GM19467 (cell line): Measurements from ENCODE around the gene DAPK2.
A peak's percentile ranks its signal among the peaks of the same experiment; 100 is the strongest.
"Not testable (repeated sequence)": the region's sequence is repeated elsewhere in the genome, so short reads cannot be mapped to it uniquely, and the experiment has no call there.

Experiments
- ATAC-seq: cut with Tn5 transposase; IDR thresholded peaks from one replicate; pipeline ENCODE4 v1.9.1; 2021; ENCODE audit warnings: mild to moderate bottlenecking, moderate library complexity; ENCODE audit not compliant: unreplicated experiment

The DAPK2 gene

GRCh38 chr15:63977119-63977518, 69.2 kb downstream of the DAPK2 start:
- no peak for ATAC-seq

- ATAC-seq, result no peak
These were observed 72.3 kb downstream of the DAPK2 start for GRCh38 chr15:63974021-63974420.

- ATAC-seq, result no peak
These were observed 72.9 kb downstream of the DAPK2 start for GRCh38 chr15:63973212-63974009.

GRCh38 chr15:63972801-63973200, 73.5 kb downstream of the DAPK2 start:
- no peak for ATAC-seq

- ATAC-seq, result no peak
These were observed 74.4 kb downstream of the DAPK2 start for GRCh38 chr15:63971904-63972303.

- ATAC-seq, result peak; percentile 23
These were observed 74.9 kb downstream of the DAPK2 start for GRCh38 chr15:63971427-63971805.

- ATAC-seq, result peak; percentile 83
These were observed 75.5 kb downstream of the DAPK2 start for GRCh38 chr15:63970621-63971426.

- ATAC-seq, result no peak
These were observed 76.4 kb downstream of the DAPK2 start for GRCh38 chr15:63969652-63970421.

- no peak for ATAC-seq
These were observed 77.6 kb downstream of the DAPK2 start for GRCh38 chr15:63968700-63969099.

- ATAC-seq, result no peak
These were observed 78.2 kb downstream of the DAPK2 start for GRCh38 chr15:63968122-63968524.

GRCh38 chr15:63967616-63968015, 78.7 kb downstream of the DAPK2 start:
- ATAC-seq, result no peak

GRCh38 chr15:63962947-63963721, 83.2 kb downstream of the DAPK2 start:
- ATAC-seq, result not testable (repeated sequence)

- ATAC-seq, result no peak
These were observed 92.8 kb downstream of the DAPK2 start for GRCh38 chr15:63953524-63953923.

- no peak for ATAC-seq
These were observed 95.3 kb downstream of the DAPK2 start for GRCh38 chr15:63950911-63951481.

GRCh38 chr15:63948971-63949370, 97.3 kb downstream of the DAPK2 start:
- no peak for ATAC-seq

- no peak for ATAC-seq
These were observed 97.8 kb downstream of the DAPK2 start for GRCh38 chr15:63948436-63948835.

GRCh38 chr15:63947228-63947627, 99.1 kb downstream of the DAPK2 start:
- ATAC-seq, result no peak

GRCh38 chr15:63946524-63947065, 99.7 kb downstream of the DAPK2 start:
- ATAC-seq, result no peak

GRCh38 chr15:63945838-63946298, 100.4 kb downstream of the DAPK2 start:
- no peak for ATAC-seq
